Smooth muscle cell of the brain vasculature (primary cell): Measurements from ENCODE around the gene AIRE.
"Not testable (repeated sequence)": the region's sequence is repeated elsewhere in the genome, so short reads cannot be mapped to it uniquely, and the experiment has no call there.

Experiments
- DNase-seq: peaks from one replicate; pipeline ENCODE4 v3.0.0-alpha.2; 2012; ENCODE audit warnings: low read depth, low spot score

Gene AIRE

GRCh38 chr21:44267655-44268142, 18.0 kb upstream of the AIRE start:
- DNase-seq, result no peak

DNA sequence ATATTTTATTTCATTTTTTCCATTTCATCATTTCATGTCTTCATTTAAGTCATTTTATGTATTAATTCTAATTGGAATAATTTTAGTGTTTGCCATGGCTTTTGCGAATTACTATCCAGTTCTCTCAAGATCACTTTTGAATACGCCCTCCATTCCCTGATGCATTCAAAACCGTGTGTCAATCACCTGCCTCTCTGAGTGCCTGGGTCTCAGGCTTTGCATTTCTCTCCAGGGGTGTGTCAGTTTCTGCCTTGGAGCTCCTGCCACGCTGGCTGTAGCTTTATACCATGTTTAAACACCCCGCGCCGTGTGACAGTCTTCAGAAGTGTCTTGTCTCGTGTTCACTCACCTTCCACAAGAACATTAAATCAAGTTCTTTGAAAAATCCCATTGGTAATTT, 16.6 kb upstream of the AIRE start:
- no peak for DNase-seq

DNA sequence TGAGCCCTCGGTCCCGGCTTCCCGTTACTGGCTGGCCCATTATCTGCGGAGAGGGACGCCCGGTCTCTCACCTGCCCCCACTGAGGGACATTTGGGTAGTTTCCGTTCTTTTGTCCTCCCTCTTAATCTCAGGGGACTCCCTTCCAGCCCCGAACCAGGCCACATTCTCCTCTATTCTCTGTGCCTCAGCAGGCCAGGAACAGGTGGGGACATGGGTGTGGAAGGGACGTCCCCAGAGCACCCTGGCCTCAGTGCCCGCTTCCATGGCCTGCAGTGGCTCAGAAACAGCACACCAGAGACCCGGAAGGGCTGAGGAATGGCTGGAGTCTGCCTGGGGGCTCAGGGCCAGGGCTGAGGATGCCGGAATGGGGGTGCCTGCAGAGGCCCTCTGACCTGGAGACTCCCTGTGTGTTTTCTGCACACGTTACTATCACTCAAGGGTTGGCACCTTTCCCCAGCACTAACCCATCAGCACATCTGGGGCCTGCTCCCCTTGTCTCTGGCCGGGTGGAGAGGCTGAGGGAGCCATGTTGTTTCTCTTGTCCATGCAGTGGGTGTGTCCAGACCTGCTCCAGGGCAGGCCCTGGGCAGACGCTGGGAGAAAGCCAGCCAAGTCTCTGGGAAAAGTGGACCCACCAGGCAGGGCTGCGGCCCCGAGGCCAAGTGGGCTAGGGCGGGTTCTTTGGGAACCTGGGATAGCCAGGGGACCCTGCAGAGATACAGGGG, 14.0 kb upstream of the AIRE start:
- DNase-seq, result no peak

DNA sequence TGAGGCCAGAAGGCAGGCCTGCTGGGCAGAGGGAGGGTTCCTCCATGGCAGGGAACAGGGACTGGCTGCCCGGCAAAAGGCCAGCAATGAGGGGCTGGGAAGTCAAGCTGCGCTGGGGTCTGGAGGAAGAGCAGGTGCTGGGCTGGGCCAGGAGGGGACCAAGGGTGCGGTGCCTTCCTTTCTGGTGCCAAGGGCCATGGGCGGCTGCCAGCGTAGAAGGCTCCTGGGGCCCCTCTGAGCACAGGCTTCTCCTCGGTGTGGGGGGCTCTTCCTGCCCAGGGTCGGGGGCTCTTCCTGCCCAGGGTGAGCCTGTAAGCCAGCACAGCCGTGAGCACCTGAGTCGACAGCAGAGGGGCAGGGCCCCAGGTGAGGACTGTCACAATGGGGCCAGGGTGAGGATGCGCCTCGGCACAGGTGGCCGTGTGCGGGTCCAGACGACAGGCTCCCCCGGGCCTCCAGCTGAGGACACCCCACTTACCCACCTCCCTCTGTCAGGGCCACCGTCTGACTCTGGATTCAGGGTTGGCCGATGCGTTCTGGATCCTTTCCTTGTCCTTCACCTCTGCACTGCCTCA, 13.3 kb upstream of the AIRE start:
- DNase-seq, result no peak

GRCh38 chr21:44273046-44273445, 12.6 kb upstream of the AIRE start:
- DNase-seq, result no peak

GRCh38 chr21:44275041-44275440, 10.6 kb upstream of the AIRE start:
- no peak for DNase-seq

GRCh38 chr21:44279354-44280260, 6.1 kb upstream of the AIRE start:
- DNase-seq, result no peak

- no peak for DNase-seq
Measured at GRCh38 chr21:44281801-44282200, 3.9 kb upstream of the AIRE start.

DNA sequence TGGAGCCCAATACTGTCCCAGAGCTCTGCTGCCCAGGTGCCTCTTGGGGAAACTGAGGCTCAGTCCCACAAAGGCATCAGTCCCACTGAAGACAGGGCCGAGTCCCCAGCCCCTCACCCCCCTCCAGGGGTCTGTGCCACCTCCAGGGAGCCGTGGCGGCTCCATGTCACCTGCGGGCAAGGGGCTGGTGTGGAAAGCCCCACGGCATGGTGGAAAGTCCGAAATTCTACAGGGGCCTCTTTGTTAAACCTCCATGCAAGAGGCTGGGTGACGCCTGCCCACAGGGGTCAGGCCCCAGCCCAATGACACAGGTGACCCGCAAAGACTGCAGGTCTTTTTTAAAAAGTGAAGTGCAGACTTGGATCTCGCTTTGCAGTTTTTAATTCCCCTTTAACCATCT, 3.3 kb upstream of the AIRE start:
- no peak for DNase-seq

- not testable (repeated sequence) for DNase-seq
Measured at GRCh38 chr21:44283211-44283785, 2.4 kb upstream of the AIRE start.

- no peak for DNase-seq
Measured at GRCh38 chr21:44283948-44284347, 1.7 kb upstream of the AIRE start.

- DNase-seq, result no peak
Measured at GRCh38 chr21:44286086-44286715, 525 bp downstream of the AIRE start.

GRCh38 chr21:44286716-44287632, 1.3 kb downstream of the AIRE start:
- DNase-seq, result no peak

GRCh38 chr21:44288251-44289110, 2.8 kb downstream of the AIRE start:
- DNase-seq, result no peak

- DNase-seq, result no peak
Measured at GRCh38 chr21:44289381-44290010, 3.8 kb downstream of the AIRE start.

GRCh38 chr21:44290327-44291077, 4.8 kb downstream of the AIRE start:
- no peak for DNase-seq

GRCh38 chr21:44291078-44291935, 5.6 kb downstream of the AIRE start:
- DNase-seq, result no peak
